ENCODE results near the gene GAP43. TPM values are rescaled to one million over a fixed set of nuclear protein-coding genes. Genes with fewer than 3 reads are reported as not detected.

The GAP43 gene
- polyA plus RNA-seq, 1 donor: 1.4 TPM

DNA sequence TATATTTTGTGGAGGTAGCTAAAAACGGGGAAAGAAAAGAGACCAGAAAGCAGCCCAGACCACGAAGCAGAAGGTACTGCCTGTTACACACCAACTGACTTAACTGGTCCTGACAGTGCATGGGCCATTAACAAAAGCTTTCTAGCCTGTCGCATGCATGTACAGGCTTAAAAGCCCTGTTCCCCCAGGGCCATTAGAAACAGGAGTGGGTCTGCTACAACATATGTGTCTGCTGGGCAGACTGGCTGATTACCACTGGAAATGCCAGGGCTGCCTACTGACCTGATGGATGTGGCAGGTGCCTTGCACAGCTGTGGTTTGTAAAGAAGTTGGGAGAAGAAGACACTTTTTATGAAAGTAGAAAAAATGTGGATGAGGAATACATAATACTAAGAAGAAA is 137.4 kb downstream of the GAP43 start:
- DNase-seq (ENCODE audit: low read depth): no peak

DNA sequence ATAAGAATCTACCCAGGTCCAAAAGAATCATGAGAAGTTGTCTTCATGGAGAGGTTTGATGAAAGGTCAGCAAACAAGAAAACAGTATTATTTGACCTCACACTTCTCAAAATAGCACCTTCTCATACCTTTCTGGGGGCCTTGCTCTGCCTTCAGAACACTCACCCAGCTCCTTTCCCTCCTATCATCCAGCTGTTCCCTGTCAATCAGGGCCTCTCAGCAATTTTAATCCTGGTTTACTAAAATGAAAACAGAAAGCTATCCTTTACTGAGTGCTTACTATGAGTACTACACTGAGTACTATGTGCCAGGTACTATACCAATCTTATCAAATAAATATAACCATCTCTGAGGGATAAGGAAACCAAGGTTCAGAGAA is 138.6 kb downstream of the GAP43 start:
- no peak for DNase-seq (ENCODE audit: low read depth)

DNA sequence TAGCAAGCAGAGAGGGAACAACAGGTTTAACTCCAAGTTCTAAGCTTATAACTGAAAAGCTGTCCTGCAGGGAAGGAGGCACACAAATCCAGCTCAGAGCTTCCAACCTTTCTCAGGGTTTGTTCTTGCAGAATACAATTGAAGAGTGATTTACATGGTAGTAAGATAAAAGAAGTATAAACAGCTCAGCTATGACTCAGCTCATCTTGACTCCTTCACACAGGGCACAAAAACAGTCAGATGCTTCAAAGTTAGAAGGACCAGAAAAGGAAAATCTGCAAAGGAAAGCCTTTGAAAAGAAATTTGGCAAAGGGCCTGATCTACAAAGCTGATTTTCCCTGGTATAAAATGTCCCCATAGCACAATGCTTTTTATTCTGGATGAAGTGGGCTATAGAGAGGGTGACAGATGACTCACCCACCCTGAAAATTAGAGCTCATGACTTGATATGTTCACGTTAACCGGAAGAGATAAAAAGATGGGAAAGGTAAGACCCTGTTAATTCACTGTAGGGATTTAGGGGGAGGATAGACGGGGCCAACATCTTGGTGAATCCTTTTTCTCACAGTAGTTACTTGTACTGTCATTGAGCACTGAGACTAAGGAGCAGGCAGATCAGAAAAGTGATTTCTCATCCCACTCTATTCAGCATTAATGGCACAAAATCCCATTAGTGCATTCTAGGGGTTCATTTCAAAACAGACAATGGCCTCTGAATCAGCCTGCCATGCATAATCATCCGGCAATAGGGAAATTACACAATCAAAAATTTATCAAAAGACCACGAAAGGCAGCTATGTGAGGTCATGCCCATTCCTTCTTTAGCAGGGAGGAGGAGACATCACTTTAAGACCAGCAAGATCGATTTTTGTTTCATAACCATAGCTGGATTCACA is 143.5 kb downstream of the GAP43 start:
- no peak for DNase-seq (ENCODE audit: low read depth)

GRCh38 chr3:115768661-115769060 is 145.4 kb downstream of the GAP43 start:
- no peak for DNase-seq (ENCODE audit: low read depth)
